HG02885 (cell line): ENCODE results near the gene GDF2.

ENCODE experiments used
- ATAC-seq: cut with Tn5 transposase; IDR thresholded peaks from one replicate; pipeline ENCODE4 v1.9.1; 2021; ENCODE audit warnings: mild to moderate bottlenecking; ENCODE audit not compliant: unreplicated experiment, poor library complexity

The GDF2 gene

DNA sequence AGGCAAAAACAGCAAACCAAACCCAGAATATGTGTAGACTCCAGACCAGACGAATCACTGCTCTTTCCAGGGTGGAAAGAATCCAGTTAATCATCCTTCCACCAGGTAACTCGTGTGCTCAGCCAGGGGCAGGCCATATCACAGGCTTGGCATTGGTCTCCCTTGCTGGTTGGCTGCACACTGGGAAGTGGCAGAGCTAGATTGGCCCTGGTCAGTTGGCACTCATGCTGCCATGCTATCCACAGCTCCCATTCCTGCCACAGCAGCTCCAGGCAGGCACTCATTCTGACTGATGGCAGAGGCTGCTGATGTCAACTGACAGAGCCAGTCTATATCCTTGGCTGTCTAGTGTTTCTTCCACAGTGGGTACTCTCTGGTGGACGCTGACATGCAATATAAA, 31.9 kb upstream of the GDF2 start:
- ATAC-seq: no peak

DNA sequence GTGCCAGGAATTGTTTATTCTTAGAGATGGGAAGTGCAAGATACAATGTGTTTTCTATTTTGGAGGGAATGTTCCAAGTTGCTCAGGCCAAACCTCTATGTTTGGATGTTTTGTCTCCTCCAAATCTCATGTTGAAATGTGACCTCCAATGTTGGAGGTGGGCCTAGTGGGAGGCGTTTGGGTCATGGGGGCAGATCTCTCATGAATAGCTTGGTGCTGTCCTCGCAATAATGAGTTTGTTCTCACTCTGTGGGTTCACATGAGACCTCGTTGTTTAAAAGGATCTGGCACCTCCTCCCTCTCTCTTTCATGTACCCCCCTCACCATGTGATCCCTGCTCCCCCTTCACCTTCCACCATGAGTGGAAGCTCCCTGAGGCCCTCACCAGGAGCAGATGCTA, 30.6 kb upstream of the GDF2 start:
- ATAC-seq: no peak

- no peak for ATAC-seq
Observed at GRCh38 chr10:47294057-47294456, 28.2 kb upstream of the GDF2 start.

- no peak for ATAC-seq
Observed at GRCh38 chr10:47294501-47294900, 27.8 kb upstream of the GDF2 start.

- no peak for ATAC-seq
Observed at GRCh38 chr10:47295411-47295810, 26.8 kb upstream of the GDF2 start.

DNA sequence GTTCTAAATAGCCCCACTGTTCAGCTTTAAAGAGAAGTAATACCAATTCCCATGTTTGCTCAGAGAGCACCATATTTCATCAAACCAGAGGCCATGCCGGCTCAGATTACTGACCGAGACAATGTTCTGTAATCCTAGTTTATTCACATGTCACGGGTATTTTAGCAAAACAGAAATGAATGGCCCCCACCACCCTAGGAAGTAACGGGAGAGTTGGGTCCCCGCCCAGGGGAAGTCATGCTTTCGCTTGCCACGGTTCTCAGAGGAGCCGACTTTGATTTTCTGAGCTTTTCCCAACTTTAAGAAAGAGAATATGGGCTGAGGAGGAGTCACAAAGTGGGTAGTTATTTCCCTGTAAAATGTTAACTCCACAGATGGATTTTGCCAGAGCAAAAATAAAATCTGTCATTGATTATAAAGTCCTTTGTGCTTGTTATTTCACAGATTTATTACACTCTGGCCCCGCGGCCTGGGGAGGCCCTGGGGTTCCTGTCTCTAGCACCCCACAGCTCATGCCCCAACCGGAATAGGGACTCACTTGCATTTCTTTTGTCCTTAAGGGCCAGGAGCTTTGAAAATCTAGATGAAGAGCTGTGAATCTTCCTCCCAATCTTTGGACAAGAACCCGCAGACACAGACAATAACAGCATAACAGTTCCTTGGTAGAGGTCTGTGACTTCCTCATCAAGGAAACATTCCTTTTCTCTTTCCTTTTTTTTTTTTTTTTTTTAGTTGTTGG, 25.9 kb upstream of the GDF2 start:
- no peak for ATAC-seq

DNA sequence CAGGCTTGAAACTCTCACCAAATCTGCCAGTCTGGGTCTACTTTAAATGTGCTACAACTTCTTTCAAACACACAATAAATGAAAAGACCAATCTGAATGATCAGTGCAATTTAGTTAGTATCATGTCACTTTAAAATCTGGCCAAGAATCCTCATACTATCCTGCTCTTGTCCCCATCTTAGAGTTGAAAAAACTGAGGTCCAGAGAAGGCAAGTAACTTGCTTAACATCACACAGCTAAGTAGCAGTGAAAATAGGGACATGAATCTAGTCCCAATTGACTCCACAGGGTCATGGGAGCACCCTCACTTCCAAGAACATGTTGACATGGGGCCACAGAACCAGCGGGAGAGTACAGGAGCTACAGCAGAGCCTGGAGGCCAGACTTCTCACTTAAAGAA, 25.3 kb upstream of the GDF2 start:
- no peak for ATAC-seq

DNA sequence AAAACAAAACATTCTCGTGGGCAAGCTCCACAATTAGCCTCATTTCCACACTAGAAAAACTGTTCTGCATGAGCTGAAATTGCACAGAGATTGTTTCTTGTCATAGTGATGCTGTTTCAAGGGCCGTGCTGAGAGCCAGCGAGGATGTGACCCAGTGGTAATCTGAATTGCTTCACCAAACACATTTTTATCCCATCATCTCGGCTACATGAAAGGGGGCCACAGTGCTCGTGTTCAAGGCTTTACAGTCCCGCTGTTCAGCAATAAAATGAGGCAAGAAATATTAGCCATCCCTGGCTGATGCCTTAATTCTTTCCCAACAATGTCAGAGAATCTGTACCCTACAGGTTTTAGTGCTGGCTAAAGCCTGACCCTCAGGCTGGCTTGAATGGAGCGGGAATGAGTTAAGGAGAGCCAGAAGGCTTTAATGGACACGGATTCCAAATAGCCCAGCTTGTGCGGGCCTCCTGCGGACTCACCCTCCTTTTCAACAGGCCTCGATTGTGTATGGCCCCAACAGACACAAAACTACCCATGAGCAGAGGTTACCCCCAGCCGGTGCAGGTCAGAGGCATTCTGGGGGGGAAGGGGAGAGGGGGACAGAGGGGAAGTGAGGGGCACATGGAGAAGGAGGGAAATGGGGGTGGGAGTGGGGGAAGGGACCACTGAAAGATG, 24.3 kb upstream of the GDF2 start:
- ATAC-seq: no peak

- no peak for ATAC-seq
Observed at GRCh38 chr10:47298715-47299114, 23.5 kb upstream of the GDF2 start.

DNA sequence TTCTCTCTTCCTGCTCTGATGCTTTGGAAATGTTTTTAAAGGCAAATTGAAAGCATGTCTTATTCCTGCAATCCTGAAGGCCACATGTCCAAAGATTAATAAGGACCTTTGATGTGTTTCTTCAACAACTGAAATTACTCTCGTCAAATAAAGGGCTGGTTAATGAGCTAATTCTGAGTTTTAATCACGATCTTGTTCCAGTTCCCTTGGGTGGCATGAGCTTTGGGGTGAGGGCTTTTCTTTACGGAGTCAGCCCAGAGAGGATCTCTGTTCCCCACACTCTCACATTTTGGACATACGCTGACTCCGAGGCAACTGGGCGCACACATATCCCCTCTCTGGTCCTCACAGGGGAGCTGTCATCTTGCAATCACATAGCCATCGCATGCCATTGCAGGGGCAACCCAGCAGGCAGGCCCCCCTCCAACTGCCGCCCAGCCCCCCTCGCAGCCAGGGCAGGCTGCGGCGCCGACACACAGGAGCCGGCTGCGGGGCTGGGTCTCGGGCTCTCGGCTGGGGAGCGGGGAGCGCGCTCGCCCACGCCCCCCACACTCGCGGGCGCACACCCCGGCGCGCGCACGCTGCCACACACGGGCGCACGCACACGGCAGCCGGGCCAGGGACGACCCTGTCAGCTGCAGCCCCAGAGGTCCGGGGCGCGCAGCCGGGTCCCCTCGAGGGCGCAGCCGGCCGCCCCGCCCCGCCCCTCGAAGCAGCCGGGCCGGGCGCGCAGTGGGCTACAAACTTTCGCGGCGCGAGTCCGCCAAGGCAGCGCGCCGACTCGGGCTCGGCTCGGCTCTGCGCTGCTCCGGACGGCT, 22.4 kb upstream of the GDF2 start, which contains the start of gene GDF10:
GDF10 (plus strand) TSS at position 587 of the 818 bp plus-strand sequence. CDS start 455 bp downstream, outside the sequence.
- no peak for ATAC-seq

GRCh38 chr10:47300429-47300931, 21.8 kb upstream of the GDF2 start:
- no peak for ATAC-seq

DNA sequence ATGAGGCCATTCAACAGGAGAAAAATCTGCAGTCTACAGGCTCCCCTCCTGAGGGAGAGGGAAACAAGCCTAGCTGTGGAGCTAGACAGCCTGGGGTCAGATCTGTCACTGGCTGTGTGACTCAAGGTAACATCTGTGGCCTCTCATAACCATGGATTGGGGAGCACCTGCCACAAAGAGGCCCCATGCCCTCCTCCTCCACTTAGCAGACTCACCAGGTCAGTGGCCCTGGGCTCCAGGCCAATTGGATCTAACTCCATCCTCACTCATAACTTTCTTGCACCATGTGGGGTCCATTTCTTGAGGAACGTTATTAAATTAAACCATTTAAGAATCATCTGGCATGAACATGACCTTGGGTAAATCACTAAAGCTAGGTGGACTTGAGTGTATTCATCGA, 20.4 kb upstream of the GDF2 start:
- no peak for ATAC-seq

DNA sequence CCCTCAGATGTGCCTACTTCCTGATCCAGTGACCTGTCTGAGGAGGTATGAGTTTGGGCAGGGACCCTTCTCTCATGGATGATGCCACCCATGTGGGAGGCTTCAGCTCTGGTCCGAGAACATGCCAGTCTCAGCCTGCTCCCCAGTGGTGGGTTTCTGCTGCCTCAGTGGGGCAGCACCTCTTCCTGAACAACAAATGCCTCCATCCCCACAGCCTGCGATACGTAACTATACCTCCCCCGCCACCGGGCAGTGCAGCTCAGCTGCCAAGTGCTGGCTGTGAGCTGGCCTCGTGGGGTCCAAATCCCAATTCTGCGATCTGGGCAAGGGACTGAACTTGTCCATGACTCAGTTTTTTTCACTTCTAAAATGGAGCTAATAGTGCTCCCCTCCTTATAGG, 19.1 kb upstream of the GDF2 start:
- no peak for ATAC-seq

DNA sequence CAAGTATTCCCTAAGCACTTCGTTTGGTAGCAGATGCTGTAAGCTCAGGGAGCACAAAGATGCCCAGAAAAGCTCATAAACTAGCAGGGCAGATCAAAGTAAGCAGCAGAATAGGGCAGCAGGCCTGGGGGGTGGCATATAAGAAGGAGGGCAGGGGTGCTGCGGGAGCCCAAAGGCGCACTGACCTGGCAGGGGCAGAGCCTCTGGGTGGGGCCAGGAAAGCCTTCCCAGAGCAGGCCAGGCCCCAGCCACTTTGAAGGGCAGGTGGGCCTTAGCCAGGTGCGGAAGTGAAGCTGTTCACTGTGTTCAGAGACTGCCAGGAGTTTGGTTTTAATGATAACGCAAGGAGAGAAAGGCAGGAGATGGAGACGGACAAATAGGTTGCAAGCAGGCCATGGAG, 18.4 kb upstream of the GDF2 start:
- no peak for ATAC-seq

DNA sequence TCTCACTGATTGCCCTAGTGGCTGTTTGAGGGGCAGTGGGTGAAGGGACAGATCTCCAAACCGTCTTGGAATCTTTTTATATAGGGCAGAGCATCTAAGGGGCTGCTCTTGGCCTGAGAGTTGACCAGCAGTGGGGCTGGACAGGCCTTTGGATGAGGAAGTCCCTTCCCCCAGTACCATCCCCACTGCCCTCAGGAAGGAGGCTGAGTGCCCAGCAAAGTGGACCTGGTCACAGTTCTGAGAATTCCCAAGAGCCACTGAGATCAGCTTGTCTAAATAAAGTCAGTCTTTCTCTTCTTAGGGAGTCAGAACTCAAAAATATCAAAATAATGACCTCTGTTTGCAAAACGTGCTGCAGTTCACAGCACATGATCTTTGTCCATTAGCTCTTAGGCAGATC, 16.7 kb upstream of the GDF2 start:
- no peak for ATAC-seq

DNA sequence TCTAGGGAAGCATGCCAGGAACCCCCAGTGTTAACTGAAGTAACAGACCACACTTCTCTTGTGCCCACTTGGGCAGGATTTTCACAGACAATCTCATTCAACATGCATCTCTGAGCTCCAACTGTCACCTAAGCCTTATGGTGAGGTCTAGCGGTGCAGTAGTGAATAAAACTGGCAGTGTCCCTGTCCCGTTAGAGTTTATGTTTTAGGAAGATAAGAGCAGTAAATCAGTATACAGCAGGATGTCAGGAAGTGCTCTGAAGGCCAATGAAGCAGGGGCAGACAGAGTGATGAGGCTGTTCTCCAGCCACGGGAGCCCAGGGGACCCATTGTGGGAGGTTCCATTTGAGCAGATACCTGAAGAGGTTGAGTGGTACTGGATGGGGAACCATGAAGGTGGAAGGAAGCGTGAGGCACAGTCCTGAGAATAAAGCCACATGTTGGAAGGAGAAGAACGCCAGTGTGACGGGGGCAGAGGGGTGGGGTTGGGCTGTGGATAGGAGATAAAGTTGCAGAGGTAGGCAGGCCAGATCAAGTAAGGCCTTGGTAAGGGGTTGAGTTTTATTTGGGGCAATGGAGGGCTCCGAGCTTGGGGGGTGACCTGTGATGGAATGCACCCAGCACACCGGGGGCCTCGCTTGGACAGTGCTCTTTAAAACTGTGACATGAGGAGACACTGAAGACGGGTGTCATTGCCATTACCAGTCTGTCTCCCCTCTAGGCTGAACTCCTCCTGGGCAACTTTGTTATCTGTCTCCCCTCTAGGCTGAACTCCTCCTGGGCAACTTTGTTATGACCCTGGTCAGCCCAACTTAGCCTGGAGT, 15.7 kb upstream of the GDF2 start:
- ATAC-seq: no peak

GRCh38 chr10:47307381-47307780, 14.9 kb upstream of the GDF2 start:
- no peak for ATAC-seq

GRCh38 chr10:47308775-47309174, 13.5 kb upstream of the GDF2 start:
- ATAC-seq: no peak

- no peak for ATAC-seq
Observed at GRCh38 chr10:47309408-47310089, 12.7 kb upstream of the GDF2 start.

GRCh38 chr10:47310090-47310505, 12.2 kb upstream of the GDF2 start:
- no peak for ATAC-seq
